HG03039 (cell line): ENCODE data around the gene MPHOSPH9.

Experiments
- ATAC-seq: cut with Tn5 transposase; IDR thresholded peaks from one replicate; pipeline ENCODE4 v1.9.1; 2021; ENCODE audit warnings: mild to moderate bottlenecking, moderate library complexity; ENCODE audit not compliant: unreplicated experiment

Gene MPHOSPH9

DNA sequence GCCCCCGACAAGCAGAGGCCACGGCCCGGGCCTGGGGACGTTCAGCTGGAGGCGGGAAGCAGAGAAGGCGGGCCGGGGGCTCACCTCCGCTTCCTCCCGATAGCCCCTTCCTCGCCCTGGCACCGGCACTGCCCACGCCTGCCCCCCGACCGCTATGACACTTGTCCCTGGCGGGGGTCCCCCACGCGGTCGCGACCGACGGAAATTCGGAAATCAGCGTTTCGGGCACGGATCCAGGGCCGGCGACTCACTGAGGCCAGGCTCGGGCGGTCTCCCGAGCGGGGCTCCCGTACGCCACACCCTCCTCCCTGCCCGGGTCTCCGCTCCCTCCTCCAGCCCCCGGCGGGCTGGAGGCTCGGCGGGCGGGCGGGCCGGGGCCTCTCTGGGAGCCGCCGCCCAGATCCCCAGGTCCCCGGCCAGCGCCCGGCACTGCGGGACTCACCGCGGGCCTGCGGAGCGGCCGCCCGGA lies 82.6 kb downstream of the MPHOSPH9 start:
- ATAC-seq: no peak

DNA sequence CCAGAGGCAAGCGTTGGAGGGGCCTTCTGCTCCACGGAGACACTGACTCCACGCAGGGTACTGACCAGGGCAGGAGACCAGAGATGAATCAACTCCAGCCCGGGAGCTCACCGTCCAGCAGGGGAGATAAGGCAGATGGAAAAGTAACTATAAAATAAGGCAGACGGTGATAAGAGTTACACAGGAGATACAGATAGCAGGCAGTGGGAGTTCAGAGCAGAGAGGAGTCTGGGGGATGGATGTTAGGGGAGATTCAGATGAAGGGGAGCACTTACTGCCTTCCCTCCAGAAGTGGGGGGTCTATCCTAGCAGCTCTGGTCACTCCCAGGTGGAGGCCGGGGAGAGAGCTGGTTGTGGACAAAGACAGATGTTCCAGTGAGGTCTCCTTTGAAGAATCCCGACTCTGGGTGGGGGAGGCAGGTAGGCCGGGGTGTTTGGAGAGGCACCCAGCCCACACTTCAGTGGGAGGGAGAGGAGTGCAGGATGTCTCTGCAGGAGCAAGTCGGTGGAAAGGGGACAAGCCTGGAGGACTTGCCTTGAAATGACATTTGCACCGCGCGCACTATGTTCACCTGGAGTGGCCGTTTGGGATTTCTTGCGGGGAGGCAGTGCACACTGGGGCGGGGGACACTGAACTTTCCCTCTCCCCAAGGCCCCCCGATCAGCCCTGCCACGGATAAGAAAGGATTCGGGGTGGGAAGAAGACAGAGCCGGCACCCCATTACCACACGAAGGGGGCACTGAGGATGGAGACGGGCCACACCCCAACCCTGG lies 83.3 kb downstream of the MPHOSPH9 start:
- ATAC-seq: no peak

DNA sequence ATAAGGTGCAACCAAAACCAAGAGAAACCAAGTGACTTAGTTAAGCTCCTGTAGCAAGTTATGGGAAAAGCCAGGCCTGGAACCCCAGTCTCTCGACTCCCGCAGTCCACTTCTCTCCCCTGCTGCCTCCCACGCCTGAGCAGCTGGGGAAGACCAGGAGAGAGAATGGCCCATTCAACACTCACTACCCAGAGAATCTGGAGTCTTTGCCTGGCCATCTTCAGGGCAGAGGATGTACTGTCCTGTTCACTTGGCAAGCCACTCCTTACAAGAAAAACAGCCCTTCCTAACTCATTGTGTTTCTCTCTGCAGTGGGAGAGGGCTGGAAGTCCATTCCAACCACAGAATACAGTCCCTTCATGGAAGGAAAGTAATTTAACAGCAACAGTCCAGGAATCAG lies 83.9 kb downstream of the MPHOSPH9 start:
- no peak for ATAC-seq

DNA sequence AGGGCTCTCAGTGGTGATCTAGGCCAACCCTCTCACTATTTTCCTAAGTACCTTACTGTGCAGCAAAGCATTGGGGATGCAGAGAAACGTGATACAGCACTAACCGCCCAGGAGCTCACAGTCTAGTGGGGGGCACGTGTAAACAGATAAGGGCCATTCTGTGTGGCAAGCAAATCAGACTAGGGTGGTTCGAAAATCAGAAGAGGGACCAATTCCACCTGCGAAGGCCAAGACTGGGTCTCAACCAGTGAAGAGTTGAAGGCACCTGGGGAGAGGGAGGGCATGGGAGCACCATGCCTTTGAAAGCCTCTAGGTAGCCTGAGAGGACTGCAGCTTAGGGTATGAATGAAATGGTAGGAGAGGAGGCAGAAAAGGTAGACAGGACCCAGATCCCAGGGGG lies 84.3 kb downstream of the MPHOSPH9 start:
- ATAC-seq: no peak

DNA sequence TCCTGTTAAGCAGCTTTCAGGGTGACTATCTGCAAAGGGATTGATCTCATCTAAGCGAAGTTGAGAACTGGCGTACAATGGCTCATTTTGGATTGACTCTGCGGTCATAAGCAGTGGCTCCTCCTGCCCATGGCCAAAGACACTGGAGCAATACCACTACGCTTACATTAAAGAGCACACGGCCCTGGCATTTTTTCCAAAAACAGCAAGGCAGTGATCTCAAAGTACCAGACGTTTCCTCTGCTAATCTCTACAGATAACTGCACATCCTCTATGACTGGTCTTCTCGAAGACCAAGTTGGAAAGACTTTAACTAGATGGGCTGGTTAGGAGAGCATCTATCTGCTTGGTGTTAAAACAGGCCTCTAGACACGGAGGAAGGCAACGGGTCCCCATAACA lies 84.7 kb downstream of the MPHOSPH9 start:
- no peak for ATAC-seq

DNA sequence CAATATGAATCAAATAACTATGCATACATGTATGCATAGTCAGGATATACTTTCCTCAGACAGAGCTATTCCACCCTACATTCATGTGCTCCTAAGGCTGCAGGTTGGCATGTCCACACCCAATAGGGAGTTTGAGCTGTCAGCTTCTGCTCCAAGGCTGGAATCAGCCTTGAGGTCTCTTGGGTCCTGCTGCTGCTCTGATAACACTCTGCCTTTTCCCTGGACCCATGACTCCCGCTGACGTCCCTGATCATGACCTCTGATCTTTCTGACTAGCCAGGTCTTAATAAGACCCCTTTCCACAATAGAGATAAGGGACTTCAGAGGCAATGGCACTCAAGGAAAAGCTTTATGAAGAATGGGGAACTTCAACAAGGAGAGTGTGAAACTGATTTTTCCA lies 87.7 kb downstream of the MPHOSPH9 start:
- ATAC-seq: no peak

DNA sequence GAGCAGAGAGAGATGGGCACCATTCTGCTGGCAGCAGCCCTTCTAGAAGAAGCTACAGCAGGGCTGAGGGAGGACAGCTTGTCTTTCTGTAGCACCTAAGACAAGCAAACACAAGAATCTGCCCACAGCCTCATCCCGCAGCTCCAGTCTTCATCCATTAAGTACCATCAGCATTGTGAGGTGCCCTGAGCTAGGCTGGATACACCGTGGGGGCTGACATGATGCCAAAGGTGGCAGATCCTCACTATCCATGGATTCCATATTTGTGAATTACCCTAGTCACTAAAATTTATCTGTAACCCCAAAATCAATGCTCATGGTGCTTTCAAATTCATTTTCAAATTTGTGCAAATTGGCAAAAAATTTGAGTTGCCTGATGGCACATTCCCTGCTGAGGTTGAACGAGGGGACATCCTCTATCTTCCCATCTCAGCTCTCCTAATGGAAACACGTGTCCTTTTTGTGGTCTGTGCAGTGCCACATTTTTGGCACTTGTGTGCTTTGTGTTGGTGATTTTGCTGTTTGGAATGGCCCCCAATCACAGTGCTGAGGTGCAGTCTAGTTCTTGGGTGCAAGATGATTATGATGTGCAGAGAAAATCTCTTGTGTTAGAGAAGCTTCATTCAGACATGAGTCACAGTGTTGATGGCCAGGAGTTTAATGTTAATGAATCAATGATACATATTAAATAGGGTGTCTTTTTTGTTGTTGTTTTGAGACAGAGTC lies 89.0 kb downstream of the MPHOSPH9 start:
- no peak for ATAC-seq

DNA sequence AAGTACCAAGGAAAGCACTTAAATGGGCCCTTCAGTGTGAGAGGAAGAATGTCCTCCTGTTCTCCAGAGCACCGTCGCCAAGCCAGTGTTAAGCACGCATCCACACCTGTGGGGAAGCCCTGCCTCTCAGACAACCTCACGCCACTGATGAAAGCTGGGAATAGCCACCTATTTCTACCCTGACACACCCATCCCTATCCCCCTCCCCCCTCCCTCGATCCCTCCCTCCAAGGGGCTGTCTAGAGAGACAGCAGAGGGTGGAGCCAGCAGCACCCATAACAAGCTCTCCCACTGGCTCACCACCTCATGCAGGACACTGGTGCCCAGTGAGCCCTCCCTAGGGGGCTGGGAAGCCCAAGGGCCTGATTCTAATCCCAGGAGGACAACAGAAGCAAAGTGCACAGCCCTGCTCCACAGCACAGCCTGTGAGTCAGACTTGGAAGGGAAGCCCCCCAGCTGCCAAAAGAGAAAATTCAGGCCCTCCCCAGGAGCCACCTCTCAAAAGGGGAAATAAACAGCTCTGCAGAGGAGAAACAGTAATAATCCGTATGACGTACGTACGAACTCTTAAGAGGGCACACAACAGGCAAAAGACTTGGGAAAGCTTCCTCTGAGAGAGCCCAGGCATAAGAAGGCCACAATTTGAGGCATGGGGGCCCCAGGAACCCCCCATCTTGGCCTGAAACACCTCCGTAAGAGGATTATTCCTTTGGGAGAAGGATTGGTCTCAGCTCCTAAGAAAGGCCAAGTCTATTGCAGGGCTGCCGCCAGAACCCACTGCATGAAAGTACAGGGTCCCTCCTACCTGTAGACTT lies 89.8 kb downstream of the MPHOSPH9 start:
- no peak for ATAC-seq

DNA sequence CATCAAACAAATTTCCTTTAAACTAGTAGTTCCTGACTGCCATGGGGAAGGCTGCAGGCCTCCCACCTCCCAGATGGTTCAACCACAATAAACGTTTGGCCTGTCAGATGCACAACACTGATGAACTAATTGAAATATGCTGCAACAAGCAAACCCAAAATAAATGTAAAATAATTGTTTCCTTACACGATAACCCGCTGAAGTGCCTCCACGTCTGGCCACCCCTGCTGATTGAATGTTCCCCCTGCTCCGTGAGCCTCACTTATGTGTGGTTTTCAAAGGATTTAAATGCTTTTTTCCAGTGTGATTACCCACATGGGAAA lies 90.5 kb downstream of the MPHOSPH9 start:
- ATAC-seq: no peak

DNA sequence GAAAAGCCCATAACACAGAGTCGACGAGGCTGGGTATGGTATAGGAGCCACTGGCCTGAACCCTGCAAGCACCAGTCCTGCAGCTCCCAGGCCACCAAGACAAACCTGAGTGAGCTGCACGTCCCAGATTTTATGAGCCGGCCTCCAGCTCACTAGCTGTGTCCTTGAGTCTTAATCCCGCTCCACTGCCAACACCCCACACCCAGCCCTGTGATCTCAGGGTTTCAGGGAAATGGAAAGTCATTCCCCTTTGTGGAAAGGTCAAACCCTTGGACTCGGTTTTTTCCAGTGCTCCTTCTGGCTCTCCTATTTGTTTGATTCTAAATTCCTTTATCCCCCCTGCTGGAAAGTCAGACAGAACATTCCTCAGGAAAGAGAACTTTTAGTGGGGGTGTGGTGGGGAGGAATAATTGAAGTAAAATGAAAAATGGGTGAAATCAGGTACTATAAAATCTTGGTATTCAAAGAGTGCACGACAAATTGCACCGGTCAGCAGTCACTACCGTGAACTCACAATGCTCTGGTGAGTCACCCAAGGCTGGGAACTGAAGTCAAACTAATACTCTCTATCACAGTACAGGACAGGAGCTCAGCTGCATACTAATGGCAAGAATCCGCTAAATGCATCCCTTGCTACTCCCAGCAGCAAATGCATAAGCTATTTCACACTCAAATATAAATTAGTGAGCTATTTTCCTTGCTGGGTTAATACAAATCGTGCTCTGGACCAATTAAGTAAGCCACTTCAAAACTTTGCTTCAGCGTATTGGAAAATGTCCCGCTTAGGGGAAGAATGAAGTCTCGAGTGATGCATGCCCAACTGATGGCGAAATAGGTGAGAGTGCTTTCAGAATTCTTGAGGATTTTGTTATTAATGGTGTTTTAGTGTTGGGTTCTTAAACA lies 91.1 kb downstream of the MPHOSPH9 start:
- no peak for ATAC-seq

DNA sequence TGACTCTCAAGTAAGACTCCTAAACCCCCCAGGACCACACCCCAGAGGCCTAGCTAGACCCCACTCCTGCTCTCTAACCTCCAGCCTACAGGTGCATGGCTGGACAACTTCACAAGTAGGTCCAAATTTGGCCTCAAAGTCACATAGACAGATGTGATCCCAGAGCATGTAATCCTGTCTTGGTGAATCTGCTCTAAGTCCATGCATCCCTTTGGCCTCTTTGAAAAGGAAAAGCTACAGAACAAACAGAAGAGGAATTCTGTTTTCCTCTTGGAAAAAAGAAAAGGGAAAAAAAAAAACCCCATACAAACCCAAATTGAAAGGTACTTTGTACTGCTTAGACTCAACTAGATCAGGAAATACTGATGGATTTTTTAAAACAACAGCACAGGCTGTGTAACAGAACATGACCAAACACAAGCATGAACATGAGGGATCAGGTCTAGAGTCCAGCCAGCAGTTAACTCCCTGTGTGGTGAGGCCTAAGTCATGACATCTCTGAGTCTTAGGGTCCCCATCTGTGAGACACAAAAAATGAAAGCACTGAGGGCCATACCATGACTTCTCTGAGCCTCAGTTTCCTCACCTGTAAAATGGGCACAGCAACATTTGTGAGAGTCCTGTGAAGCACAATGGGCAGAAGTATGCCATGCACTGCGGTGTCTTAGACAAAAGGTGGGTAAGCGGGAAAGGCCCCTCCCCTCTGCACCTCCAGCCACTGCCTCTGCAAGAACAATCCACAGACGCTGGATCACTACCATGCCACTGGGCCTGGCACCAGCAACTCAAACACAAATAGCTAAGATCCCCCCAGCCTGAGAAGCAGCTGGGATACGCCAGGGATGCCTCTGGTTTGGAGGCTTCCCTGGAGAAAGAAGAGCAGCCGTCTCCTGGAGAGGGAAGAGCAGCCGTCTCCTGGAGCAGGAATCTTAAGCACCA lies 92.0 kb downstream of the MPHOSPH9 start:
- no peak for ATAC-seq

DNA sequence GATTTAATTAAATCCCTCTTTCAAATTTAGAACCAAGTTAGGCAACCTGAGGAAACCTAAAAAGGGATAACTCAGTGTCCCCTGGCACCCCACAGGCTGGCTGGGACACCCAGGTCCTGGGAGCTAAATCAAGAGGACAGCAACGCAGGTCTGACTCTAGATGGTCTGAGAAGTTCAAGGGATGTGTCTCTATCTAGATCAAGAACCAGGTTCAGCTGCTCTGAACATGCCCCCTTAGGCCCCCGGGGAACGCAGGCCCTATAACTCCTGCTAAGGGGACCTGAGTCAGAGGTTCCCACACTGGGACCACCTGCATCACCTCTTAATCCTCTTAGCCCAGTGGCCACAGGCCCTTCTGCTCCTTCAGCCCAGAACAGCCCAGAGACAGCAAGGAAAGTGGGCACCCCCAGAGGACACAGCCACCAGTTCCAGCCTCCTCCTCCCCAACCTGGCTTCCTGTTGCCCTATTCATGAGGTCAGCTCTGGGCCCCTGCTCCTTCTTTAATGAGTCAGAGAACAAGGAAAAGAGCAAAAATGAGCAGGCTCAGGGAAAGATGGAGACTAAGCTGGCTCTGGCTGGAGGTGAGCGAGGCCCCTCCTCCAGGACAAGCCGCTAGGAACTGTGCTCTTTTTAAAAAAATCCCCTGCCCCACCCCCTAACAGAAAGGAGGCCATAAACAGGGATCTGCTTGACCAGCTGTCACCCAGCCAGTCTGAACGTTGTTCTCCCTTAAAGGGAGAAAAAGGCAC lies 92.8 kb downstream of the MPHOSPH9 start:
- no peak for ATAC-seq

DNA sequence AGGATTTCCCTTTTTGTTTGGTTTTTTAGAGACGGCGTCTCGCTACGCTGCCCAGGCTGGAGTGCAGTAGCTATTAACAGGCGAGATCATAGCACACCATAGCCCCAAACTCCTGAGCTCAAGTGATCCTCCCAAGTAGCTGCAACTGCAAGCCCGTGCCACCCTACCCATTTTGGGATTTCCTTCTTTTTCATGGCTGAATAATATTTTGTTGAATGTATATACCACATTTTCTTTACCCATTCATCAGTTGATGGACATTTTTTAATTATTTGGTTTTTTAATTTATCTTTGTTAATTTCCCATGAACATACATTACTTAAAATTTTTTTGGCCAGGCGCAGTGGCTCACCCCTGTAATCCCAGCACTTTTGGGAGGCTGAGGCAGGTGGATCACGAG lies 97.3 kb downstream of the MPHOSPH9 start:
- no peak for ATAC-seq

DNA sequence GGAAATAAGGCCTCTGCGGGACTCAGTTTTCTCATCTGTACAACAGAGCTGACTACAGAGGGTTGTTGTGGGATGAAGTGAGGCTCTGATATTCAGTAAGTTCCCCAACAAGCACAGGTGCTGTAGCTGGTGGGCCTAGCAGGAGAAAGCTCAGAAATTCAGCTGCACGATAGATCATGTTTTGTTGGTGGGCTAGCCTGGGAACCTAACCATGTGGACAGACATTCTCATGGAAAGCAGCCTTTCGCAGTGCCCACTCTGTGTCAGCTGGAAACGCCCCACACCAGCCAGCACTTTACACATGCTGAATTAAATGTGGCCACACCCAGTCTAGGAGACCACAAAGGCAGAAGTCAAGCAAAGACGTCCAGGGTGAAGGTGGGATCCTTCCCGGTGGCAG lies 98.1 kb downstream of the MPHOSPH9 start:
- ATAC-seq: no peak

DNA sequence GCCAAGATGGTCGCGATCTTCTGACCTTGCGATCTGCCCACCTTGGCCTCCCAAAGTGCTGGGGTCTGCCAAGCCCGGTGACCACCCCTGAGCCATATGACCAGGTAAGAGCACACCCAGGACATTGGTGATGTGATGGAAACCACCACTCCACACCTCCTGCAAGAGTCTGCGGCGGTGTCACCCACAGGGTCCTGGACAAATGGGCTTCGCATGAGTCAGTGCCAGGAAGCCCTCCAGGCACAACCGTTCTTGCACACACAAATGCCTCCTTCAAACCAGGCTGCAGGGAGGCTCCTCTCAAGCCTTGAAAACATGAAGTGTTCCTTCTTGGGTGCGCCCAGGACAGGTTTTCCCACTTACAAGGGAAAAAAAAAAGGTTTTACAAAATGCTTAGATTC lies 98.7 kb downstream of the MPHOSPH9 start:
- no peak for ATAC-seq

DNA sequence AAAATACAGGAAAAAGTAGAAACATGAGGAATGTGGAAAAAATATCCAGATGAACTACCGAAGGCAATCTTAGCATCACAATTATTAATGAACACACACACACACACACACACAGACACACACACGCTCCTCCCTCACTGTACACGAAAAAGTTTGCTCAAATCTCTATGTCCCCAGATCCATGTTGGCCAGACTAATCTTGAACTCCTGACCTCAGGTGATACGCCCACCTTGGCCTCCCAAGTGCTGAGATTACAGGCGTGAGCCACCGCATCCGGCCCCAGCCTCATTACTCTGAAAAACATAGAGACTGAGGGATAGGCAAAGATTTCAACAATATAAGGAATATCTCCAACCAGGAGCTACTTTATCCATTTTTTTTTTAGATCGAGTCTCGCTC lies 99.2 kb downstream of the MPHOSPH9 start:
- ATAC-seq: no peak

DNA sequence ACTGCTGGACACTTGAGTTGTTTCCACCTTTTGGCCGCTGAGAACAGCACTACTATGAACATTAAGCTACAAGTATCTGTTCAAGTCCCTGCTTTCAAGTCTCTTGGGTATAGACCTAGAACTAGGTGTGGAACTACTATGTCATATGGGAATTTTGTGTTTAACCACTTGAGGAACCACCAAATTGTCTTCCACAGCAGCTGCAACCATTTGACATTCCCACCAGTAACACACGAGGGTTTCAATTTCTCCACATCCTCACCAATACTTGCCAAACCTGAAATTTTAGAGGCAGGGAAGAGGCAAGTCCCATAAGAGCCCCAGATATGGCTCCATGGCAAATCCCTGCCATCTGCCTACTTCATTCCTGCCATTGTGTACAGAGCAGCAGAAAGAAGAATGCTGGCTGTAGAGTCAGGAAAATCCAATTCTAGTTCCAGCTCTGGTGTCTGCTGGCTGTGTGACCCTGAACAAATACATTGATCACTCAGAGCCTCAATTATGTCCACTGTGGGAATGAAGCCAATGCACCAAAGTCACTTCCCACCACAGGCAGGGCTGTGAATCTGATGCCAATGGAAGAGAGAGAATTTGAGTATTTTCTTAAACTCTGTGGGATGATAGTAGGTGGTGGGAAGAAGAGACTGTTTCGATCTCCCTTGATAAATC lies 99.9 kb downstream of the MPHOSPH9 start:
- ATAC-seq: no peak

DNA sequence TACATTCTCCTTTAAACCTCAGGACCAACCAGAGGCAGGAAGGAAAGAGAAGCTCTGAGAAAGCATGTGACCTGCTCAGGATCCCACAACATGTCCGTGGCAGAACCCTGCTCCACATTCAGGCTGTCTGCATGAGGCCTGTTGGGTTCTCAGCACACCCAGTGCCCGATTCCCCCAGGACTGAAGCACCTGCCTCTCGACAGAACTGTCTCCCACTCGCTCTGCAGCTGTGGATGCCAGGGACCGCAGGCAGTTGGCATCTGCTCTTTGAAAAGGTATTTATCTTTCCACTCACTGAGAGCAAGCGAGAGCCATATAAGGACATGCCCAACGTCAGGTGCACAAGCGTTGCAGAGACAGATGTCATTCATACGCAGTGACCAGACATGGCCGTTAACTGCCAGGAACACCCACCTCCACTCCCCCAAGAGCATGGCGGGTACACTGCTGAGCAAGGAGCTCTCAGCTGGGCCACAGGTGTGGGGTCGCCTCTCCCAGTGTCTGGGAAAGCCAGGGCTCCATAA lies 101.0 kb downstream of the MPHOSPH9 start:
- no peak for ATAC-seq
